ENCODE measurements around the gene AMPD3.
"Not testable (repeated sequence)": the region's sequence is repeated elsewhere in the genome, so short reads cannot be mapped to it uniquely, and the experiment has no call there.

Gene AMPD3

GRCh38 chr11:10414659-10415058 is 40.4 kb upstream of the AMPD3 start:
- H2AFZ ChIP-seq (ENCODE audit: low read length, unreplicated experiment), result no peak overlapping the region
- no peak overlapping the region for H3K27ac ChIP-seq (ENCODE audit: low read depth, low read length)
- H3K4me3 ChIP-seq (ENCODE audit: low read depth, low read length), result no peak overlapping the region

DNA sequence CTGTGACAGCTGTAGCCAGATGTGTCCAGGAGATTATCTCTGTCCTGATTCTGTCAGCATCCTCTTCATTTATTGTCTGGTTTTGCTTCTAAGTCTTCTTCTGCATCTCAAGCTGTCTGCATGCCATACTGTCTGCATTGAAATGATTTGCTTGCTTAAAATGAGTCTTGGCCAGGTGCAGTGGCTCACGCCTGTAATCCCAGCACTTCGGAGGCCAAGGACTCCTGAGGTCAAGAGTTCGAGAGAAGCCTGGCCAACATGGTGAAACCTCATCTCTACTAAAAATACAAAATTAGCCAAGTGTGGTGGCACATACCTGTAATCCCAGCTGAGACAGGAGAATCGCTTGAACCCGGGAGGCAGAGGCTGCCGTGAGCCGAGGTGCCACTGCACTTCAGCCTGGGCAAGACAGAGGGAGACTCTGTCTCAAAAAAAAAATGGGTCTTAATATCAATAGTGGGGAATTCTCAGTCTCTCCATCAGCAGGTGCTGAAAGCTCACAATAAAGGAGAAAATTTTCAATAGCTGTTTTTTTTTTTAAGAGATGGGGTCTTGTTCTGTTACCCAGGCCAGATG is 39.2 kb upstream of the AMPD3 start:
- Histone ChIP-seq H3K36me3 (ENCODE audit: insufficient read depth, low read length) (no peaks in the 10 kb centered on the region), H2AFZ (ENCODE audit: low read length, unreplicated experiment) (no peak overlapping the region), H3K4me3 (ENCODE audit: low read depth, low read length) (no peak overlapping the region), H3K79me2 (ENCODE audit: control insufficient read depth, insufficient read depth, low read length, unreplicated experiment) (no peaks in the 10 kb centered on the region), H3K4me1 (ENCODE audit: control insufficient read depth, insufficient read depth, low read length, unreplicated experiment) (peaks cover 19% of the 10 kb centered on the region), H3K27ac (ENCODE audit: low read depth, low read length) (no peak overlapping the region), H3K27me3 (ENCODE audit: insufficient read depth, low read length) (no peaks in the 10 kb centered on the region)

More at GRCh38 chr11:10414659-10415058, 40.4 kb upstream of the AMPD3 start:
- H3K27me3 ChIP-seq (ENCODE audit: insufficient read depth, low read length), result no peaks in the 10 kb centered on the region
- H3K79me2 ChIP-seq (ENCODE audit: control insufficient read depth, insufficient read depth, low read length, unreplicated experiment), result no peaks in the 10 kb centered on the region
- H3K36me3 ChIP-seq (ENCODE audit: insufficient read depth, low read length), result no peaks in the 10 kb centered on the region
- peaks cover 21% of the 10 kb centered on the region for H3K4me1 ChIP-seq (ENCODE audit: control insufficient read depth, insufficient read depth, low read length, unreplicated experiment)

- no peaks in the 10 kb centered on the region for H3K79me2 ChIP-seq (ENCODE audit: control insufficient read depth, insufficient read depth, low read length, unreplicated experiment)
These were observed 36.7 kb upstream of the AMPD3 start for GRCh38 chr11:10418259-10418949.

GRCh38 chr11:10418950-10419310 is 36.1 kb upstream of the AMPD3 start:
- peaks cover 19% of the 10 kb centered on the region for H3K4me1 ChIP-seq (ENCODE audit: control insufficient read depth, insufficient read depth, low read length, unreplicated experiment)
- H3K27ac ChIP-seq (ENCODE audit: low read depth, low read length), result peak overlapping the region; percentile 69
- H3K79me2 ChIP-seq (ENCODE audit: control insufficient read depth, insufficient read depth, low read length, unreplicated experiment), result no peaks in the 10 kb centered on the region
- peak overlapping the region; percentile 55 for H3K4me3 ChIP-seq (ENCODE audit: low read depth, low read length)
- H2AFZ ChIP-seq (ENCODE audit: low read length, unreplicated experiment), result peak overlapping the region; percentile 76
- no peaks in the 10 kb centered on the region for H3K27me3 ChIP-seq (ENCODE audit: insufficient read depth, low read length)
- H3K36me3 ChIP-seq (ENCODE audit: insufficient read depth, low read length), result no peaks in the 10 kb centered on the region

More at GRCh38 chr11:10418259-10418949, 36.7 kb upstream of the AMPD3 start:
- no peaks in the 10 kb centered on the region for H3K27me3 ChIP-seq (ENCODE audit: insufficient read depth, low read length)
- peaks cover 19% of the 10 kb centered on the region for H3K4me1 ChIP-seq (ENCODE audit: control insufficient read depth, insufficient read depth, low read length, unreplicated experiment)
- H2AFZ ChIP-seq (ENCODE audit: low read length, unreplicated experiment), result peak overlapping the region; percentile 76
- H3K27ac ChIP-seq (ENCODE audit: low read depth, low read length), result peak overlapping the region; percentile 69
- H3K4me3 ChIP-seq (ENCODE audit: low read depth, low read length), result peak overlapping the region; percentile 55
- H3K36me3 ChIP-seq (ENCODE audit: insufficient read depth, low read length), result no peaks in the 10 kb centered on the region

- H3K36me3 ChIP-seq (ENCODE audit: insufficient read depth, low read length), result no peaks in the 10 kb centered on the region
- no peaks in the 10 kb centered on the region for H3K27me3 ChIP-seq (ENCODE audit: insufficient read depth, low read length)
- H3K79me2 ChIP-seq (ENCODE audit: control insufficient read depth, insufficient read depth, low read length, unreplicated experiment), result no peaks in the 10 kb centered on the region
- no peak overlapping the region for H3K27ac ChIP-seq (ENCODE audit: low read depth, low read length)
- H3K4me1 ChIP-seq (ENCODE audit: control insufficient read depth, insufficient read depth, low read length, unreplicated experiment), result no peaks in the 10 kb centered on the region
- H3K4me3 ChIP-seq (ENCODE audit: low read depth, low read length), result no peak overlapping the region
- no peak overlapping the region for H2AFZ ChIP-seq (ENCODE audit: low read length, unreplicated experiment)
These were observed 28.6 kb upstream of the AMPD3 start for GRCh38 chr11:10426475-10426874.

DNA sequence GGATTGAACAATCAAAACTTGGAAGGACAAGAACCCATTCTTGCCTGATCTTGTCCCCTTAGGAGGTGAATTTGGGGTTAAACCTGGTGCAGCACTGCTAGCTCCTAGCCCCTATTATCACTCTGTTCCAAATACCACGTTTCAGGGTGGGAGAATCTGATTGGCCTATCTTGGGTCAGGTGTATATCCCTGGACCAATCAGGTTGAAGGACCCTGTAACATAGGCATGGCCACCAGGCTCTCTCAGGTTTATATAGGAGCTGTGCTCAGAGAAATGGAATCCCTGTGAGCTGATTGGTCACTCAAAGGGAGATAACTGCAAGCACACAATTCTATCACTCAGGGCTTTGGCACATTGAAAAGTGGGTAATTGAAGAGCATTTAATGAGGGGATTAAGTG is 26.6 kb upstream of the AMPD3 start:
- H3K27ac ChIP-seq (ENCODE audit: low read depth, low read length), result no peak overlapping the region
- H2AFZ ChIP-seq (ENCODE audit: low read length, unreplicated experiment), result no peak overlapping the region
- H3K36me3 ChIP-seq (ENCODE audit: insufficient read depth, low read length), result no peaks in the 10 kb centered on the region
- H3K79me2 ChIP-seq (ENCODE audit: control insufficient read depth, insufficient read depth, low read length, unreplicated experiment), result no peaks in the 10 kb centered on the region
- no peaks in the 10 kb centered on the region for H3K27me3 ChIP-seq (ENCODE audit: insufficient read depth, low read length)
- H3K4me1 ChIP-seq (ENCODE audit: control insufficient read depth, insufficient read depth, low read length, unreplicated experiment), result no peaks in the 10 kb centered on the region
- no peak overlapping the region for H3K4me3 ChIP-seq (ENCODE audit: low read depth, low read length)

DNA sequence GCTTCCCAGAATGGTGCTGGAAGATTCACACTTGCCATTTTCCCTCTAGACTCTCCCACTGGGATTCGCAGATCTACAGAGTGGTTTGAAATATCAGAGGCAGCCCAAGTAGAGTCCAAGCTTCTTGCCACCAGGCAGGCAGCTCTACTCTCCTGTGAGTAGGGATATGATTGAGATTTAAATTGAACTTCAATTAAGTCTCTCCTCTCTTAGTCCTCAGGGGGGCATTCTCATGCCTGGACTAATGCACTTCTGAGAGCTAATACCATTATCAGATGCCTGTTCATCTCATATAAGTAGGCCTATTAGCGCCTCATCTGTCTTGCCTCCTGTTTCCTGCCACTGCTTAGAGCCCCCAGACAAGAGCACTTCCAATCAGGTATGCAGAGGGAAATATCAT is 25.5 kb upstream of the AMPD3 start:
- Histone ChIP-seq H3K4me1 (ENCODE audit: control insufficient read depth, insufficient read depth, low read length, unreplicated experiment) (no peaks in the 10 kb centered on the region), H2AFZ (ENCODE audit: low read length, unreplicated experiment) (no peak overlapping the region), H3K4me3 (ENCODE audit: low read depth, low read length) (no peak overlapping the region), H3K79me2 (ENCODE audit: control insufficient read depth, insufficient read depth, low read length, unreplicated experiment) (no peaks in the 10 kb centered on the region), H3K27ac (ENCODE audit: low read depth, low read length) (no peak overlapping the region), H3K27me3 (ENCODE audit: insufficient read depth, low read length) (no peaks in the 10 kb centered on the region), H3K36me3 (ENCODE audit: insufficient read depth, low read length) (no peaks in the 10 kb centered on the region)

GRCh38 chr11:10432493-10432892 is 22.6 kb upstream of the AMPD3 start:
- H3K4me3 ChIP-seq (ENCODE audit: low read depth, low read length), result no peak overlapping the region
- H3K36me3 ChIP-seq (ENCODE audit: insufficient read depth, low read length), result no peaks in the 10 kb centered on the region
- H3K27ac ChIP-seq (ENCODE audit: low read depth, low read length), result no peak overlapping the region
- H2AFZ ChIP-seq (ENCODE audit: low read length, unreplicated experiment), result no peak overlapping the region
- no peaks in the 10 kb centered on the region for H3K27me3 ChIP-seq (ENCODE audit: insufficient read depth, low read length)
- H3K79me2 ChIP-seq (ENCODE audit: control insufficient read depth, insufficient read depth, low read length, unreplicated experiment), result no peaks in the 10 kb centered on the region
- H3K4me1 ChIP-seq (ENCODE audit: control insufficient read depth, insufficient read depth, low read length, unreplicated experiment), result no peaks in the 10 kb centered on the region

GRCh38 chr11:10432971-10433370 is 22.1 kb upstream of the AMPD3 start:
- Histone ChIP-seq H3K36me3 (ENCODE audit: insufficient read depth, low read length) (no peaks in the 10 kb centered on the region), H3K4me1 (ENCODE audit: control insufficient read depth, insufficient read depth, low read length, unreplicated experiment) (no peaks in the 10 kb centered on the region), H3K4me3 (ENCODE audit: low read depth, low read length) (no peak overlapping the region), H2AFZ (ENCODE audit: low read length, unreplicated experiment) (no peak overlapping the region), H3K27ac (ENCODE audit: low read depth, low read length) (no peak overlapping the region), H3K79me2 (ENCODE audit: control insufficient read depth, insufficient read depth, low read length, unreplicated experiment) (no peaks in the 10 kb centered on the region), H3K27me3 (ENCODE audit: insufficient read depth, low read length) (no peaks in the 10 kb centered on the region)

DNA sequence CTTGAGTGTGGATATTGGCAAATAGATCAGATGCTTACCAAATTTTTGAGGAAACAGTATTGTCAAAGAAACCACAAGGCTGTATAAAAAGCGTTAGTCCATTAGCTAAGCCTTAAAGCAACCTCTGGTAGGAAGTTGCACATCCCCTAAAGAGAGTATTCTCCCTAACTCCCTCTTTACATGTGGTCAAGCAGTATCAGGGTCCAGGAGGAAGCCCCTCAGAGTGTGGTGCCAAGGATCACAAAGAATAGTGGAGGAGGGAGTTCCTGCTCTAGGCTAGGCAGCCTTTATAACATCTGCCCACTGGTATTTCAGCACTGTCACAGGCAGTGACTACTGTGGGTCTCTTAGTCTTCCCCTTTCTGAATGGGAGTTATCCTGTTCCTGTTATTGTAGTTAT is 18.8 kb upstream of the AMPD3 start:
- H2AFZ ChIP-seq (ENCODE audit: low read length, unreplicated experiment), result no peak overlapping the region
- H3K27me3 ChIP-seq (ENCODE audit: insufficient read depth, low read length), result no peaks in the 10 kb centered on the region
- H3K27ac ChIP-seq (ENCODE audit: low read depth, low read length), result no peak overlapping the region
- no peaks in the 10 kb centered on the region for H3K36me3 ChIP-seq (ENCODE audit: insufficient read depth, low read length)
- H3K79me2 ChIP-seq (ENCODE audit: control insufficient read depth, insufficient read depth, low read length, unreplicated experiment), result no peaks in the 10 kb centered on the region
- no peaks in the 10 kb centered on the region for H3K4me1 ChIP-seq (ENCODE audit: control insufficient read depth, insufficient read depth, low read length, unreplicated experiment)
- H3K4me3 ChIP-seq (ENCODE audit: low read depth, low read length), result no peak overlapping the region

- not testable (repeated sequence) for H2AFZ ChIP-seq (ENCODE audit: low read length, unreplicated experiment); H3K4me1 ChIP-seq (ENCODE audit: control insufficient read depth, insufficient read depth, low read length, unreplicated experiment); H3K4me3 ChIP-seq (ENCODE audit: low read depth, low read length); H3K79me2 ChIP-seq (ENCODE audit: control insufficient read depth, insufficient read depth, low read length, unreplicated experiment); H3K27ac ChIP-seq (ENCODE audit: low read depth, low read length); H3K36me3 ChIP-seq (ENCODE audit: insufficient read depth, low read length); H3K27me3 ChIP-seq (ENCODE audit: insufficient read depth, low read length)
These were observed 18.4 kb upstream of the AMPD3 start for GRCh38 chr11:10436683-10437082.

Data from ACC112 (cell line).